ENCODE measurements around the gene UBE2O. TPM values are rescaled to one million over a fixed set of nuclear protein-coding genes. Genes with fewer than 3 reads are reported as not detected.

UBE2O gene
- total RNA-seq, 4 donors from 2014 or later, result 16.4 to 46.5 (median 32.4) TPM

- intact Hi-C loops (cut with DNase I; ENCODE audit: low total_unique reads), result no loop called here
- in situ Hi-C loops (cut with MboI; ENCODE audit: low sequenced_read_pairs in 4 of 4), result no loop called here
- TF ChIP-seq CTCF (IDR thresholded peaks at IDR 0.05 in 4 of 5, conservative IDR thresholded peaks at IDR 0.05 in 1 of 5) (no peak), POLR2A (IDR thresholded peaks at IDR 0.05) (no peak)
Observed at GRCh38 chr17:76356803-76357456, 96.0 kb downstream of the UBE2O start.

GRCh38 chr17:76354747-76355310 lies 98.1 kb downstream of the UBE2O start:
- DNase-seq (no peak), ATAC-seq (no peak)
- TF ChIP-seq CTCF (IDR thresholded peaks at IDR 0.05 in 4 of 5, conservative IDR thresholded peaks at IDR 0.05 in 1 of 5), result no peak
- Histone ChIP-seq H3K27me3 (no peaks in the 10 kb centered on the region), H3K4me3 (peak overlapping the region in 1 of 4 donors; percentile 83), H3K27ac (no peak overlapping the region), H3K36me3 (no peaks in the 10 kb centered on the region), H3K9me3 (no peaks in the 10 kb centered on the region), H3K4me1 (peaks cover 6 to 13% of the 10 kb centered on the region in 2 donors)
- intact Hi-C loops (cut with DNase I; ENCODE audit: low total_unique reads) (loop anchor here (2.0 kb wide), 1 partner anchor 16 kb away; no protein-coding TSS in a partner anchor), in situ Hi-C loops (cut with MboI; ENCODE audit: low sequenced_read_pairs in 4 of 4) (no loop called here)

More at GRCh38 chr17:76356803-76357456, 96.0 kb downstream of the UBE2O start:
- no peak overlapping the region for H3K27ac ChIP-seq
- no peak for DNase-seq
- H3K4me1 ChIP-seq, result peaks cover 3 to 13% of the 10 kb centered on the region in 2 donors
- no peaks in the 10 kb centered on the region for H3K9me3 ChIP-seq
- no peak overlapping the region for H3K4me3 ChIP-seq
- no peak for ATAC-seq
- H3K27me3 ChIP-seq, result no peaks in the 10 kb centered on the region
- H3K36me3 ChIP-seq, result no peaks in the 10 kb centered on the region

GRCh38 chr17:76354317-76354729 lies 98.6 kb downstream of the UBE2O start:
- Histone ChIP-seq H3K4me1 (peaks cover 6 to 13% of the 10 kb centered on the region in 2 donors), H3K27me3 (no peaks in the 10 kb centered on the region), H3K9me3 (no peaks in the 10 kb centered on the region), H3K27ac (peak overlapping the region; percentile 74 to 95 (median 84)), H3K36me3 (no peaks in the 10 kb centered on the region), H3K4me3 (peak overlapping the region; percentile 72 to 99 (median 88))
- ATAC-seq, result no peak
- intact Hi-C loops (cut with DNase I; ENCODE audit: low total_unique reads) (loop anchor here (2.0 kb wide), 1 partner anchor 16 kb away; no protein-coding TSS in a partner anchor), in situ Hi-C loops (cut with MboI; ENCODE audit: low sequenced_read_pairs in 4 of 4) (no loop called here)
- no peak for TF ChIP-seq CTCF (IDR thresholded peaks at IDR 0.05 in 4 of 5, conservative IDR thresholded peaks at IDR 0.05 in 1 of 5)
- TF ChIP-seq POLR2A (IDR thresholded peaks at IDR 0.05), result no peak
- no peak for DNase-seq

- H3K9me3 ChIP-seq, result no peaks in the 10 kb centered on the region
- intact Hi-C loops (cut with DNase I; ENCODE audit: low total_unique reads) (loop anchor here (1.0 to 2.0 kb wide), 2 partner anchors 17 to 32 kb away; no protein-coding TSS in a partner anchor), in situ Hi-C loops (cut with MboI; ENCODE audit: low sequenced_read_pairs in 4 of 4) (no loop called here)
- H3K27me3 ChIP-seq, result no peaks in the 10 kb centered on the region
- peak within 1 kb of the TSS; percentile 72 to 99 (median 88) for H3K4me3 ChIP-seq
- DNase-seq (peak; percentile 66 to 77), ATAC-seq (peak; percentile 96)
- peak; percentile 60 to 75 for TF ChIP-seq POLR2A (IDR thresholded peaks at IDR 0.05)
- TF ChIP-seq CTCF (IDR thresholded peaks at IDR 0.05 in 4 of 5, conservative IDR thresholded peaks at IDR 0.05 in 1 of 5), result peak; percentile 11 to 66 (median 48)
- H3K4me1 ChIP-seq, result peaks cover 6 to 13% of the 10 kb centered on the region in 2 donors
- H3K27ac ChIP-seq, result peak within 1 kb of the TSS; percentile 74 to 95 (median 84)
- no peaks in the 10 kb centered on the region for H3K36me3 ChIP-seq
Observed at GRCh38 chr17:76353599-76354316, 99.2 kb downstream of the UBE2O start, which contains the start of gene PRPSAP1. PRPSAP1 (minus strand) TSS chr17:76353916; CDS start chr17:76353703, 213 bp downstream.

Measured in gastrocnemius medialis (tissue), 4 donors.